ENCODE data around the gene EFCAB11.

DNA sequence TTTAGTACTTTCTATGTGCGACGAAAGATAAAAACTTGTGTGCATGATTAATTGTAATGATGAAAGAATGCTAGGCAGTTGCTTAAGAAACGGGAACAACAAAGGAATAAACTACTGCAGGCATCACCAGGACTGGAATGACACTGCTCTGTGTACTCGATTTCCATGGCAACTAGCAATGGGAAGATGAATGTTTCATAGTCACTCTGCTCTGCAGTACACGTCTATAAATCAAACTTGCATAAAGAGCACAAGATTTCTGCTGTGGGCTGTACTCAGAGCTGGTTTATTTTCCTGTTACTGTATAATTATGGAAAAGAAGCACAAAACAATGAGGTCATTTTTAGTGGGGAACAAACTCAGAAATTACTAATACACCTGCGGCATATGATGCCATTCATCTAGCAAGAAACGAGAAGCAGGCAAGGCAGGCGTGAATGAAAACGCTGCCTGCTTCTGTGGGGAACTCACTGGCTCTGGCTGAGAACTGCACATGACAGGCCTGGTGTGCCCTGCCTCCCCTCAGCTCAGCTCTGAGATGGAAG, 41.8 kb downstream of the EFCAB11 start:
- TF ChIP-seq, protein P1, sequence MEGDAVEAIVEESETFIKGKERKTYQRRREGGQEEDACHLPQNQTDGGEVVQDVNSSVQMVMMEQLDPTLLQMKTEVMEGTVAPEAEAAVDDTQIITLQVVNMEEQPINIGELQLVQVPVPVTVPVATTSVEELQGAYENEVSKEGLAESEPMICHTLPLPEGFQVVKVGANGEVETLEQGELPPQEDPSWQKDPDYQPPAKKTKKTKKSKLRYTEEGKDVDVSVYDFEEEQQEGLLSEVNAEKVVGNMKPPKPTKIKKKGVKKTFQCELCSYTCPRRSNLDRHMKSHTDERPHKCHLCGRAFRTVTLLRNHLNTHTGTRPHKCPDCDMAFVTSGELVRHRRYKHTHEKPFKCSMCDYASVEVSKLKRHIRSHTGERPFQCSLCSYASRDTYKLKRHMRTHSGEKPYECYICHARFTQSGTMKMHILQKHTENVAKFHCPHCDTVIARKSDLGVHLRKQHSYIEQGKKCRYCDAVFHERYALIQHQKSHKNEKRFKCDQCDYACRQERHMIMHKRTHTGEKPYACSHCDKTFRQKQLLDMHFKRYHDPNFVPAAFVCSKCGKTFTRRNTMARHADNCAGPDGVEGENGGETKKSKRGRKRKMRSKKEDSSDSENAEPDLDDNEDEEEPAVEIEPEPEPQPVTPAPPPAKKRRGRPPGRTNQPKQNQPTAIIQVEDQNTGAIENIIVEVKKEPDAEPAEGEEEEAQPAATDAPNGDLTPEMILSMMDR (IDR thresholded peaks at IDR 0.05; ENCODE audit: low read depth, low read length), result no peak
- TF ChIP-seq, protein P2, sequence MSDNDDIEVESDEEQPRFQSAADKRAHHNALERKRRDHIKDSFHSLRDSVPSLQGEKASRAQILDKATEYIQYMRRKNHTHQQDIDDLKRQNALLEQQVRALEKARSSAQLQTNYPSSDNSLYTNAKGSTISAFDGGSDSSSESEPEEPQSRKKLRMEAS (IDR thresholded peaks at IDR 0.05; ENCODE audit: low read depth, low read length), result no peak
- no peak for TF ChIP-seq POLR2A (IDR thresholded peaks at IDR 0.05; ENCODE audit: extremely low read depth, insufficient read length)
